Thyroid gland (tissue), 4 donors: ENCODE measurements around the gene TSPAN9.

Experiments
- CTCF ChIP-seq, 6 experiments: fragments of 200-600 bp in 3 of 6; fragments of 450-650 bp in 3 of 6; sonication (generic) in 3 of 6; IDR thresholded peaks; one replicate each; pipeline ENCODE4 v1.5.1; 2016 to 2019; ENCODE audit warnings: antibody characterized with exemption in 6 of 6, mild to moderate bottlenecking in 2 of 6, inconsistent platforms in 1 of 6, moderate library complexity in 1 of 6
- POLR2A ChIP-seq, 2 donors: fragments of 450-650 bp; IDR thresholded peaks; one replicate each; pipeline ENCODE4 v1.6.1; 2017; ENCODE audit warnings: antibody characterized with exemption in 2 of 2, mild to moderate bottlenecking in 2 of 2, moderate library complexity in 1 of 2

- TF ChIP-seq CTCF (IDR thresholded peaks at IDR 0.05) (no peak), POLR2A (IDR thresholded peaks at IDR 0.05) (no peak)
These were observed 448 bp downstream of the TSPAN9 start for GRCh38 chr12:3077572-3078081.
